KOPT-K1 (cell line): Measurements from ENCODE around the gene SWT1.

Experiments used
- H3K27ac ChIP-seq: fragments of 200-600 bp; sonication (generic); 2 replicates; pipeline ENCODE4 v1.5.1; 2016; ENCODE audit warnings: antibody characterized with exemption, mild to moderate bottlenecking, low read depth, low read length; ENCODE audit not compliant: poor library complexity, severe bottlenecking
- H3K36me3 ChIP-seq: fragments of 200-600 bp; sonication (generic); 2 replicates; pipeline ENCODE4 v1.5.1; 2017; ENCODE audit warnings: antibody characterized with exemption, mild to moderate bottlenecking, low read length, moderate library complexity; ENCODE audit not compliant: insufficient read depth
- H3K9me3 ChIP-seq: fragments of 200-600 bp; sonication (generic); 2 replicates; pipeline ENCODE4 v1.5.1; 2017; ENCODE audit warnings: antibody characterized with exemption, low read length, mild to moderate bottlenecking; ENCODE audit not compliant: insufficient read depth, poor library complexity, severe bottlenecking

Gene SWT1

GRCh38 chr1:185322636-185323035 lies 165.7 kb downstream of the SWT1 start:
- no peak overlapping the region for H3K27ac ChIP-seq
- no peaks in the 10 kb centered on the region for H3K36me3 ChIP-seq
- no peaks in the 10 kb centered on the region for H3K9me3 ChIP-seq

- Histone ChIP-seq H3K9me3 (no peaks in the 10 kb centered on the region), H3K27ac (no peak overlapping the region), H3K36me3 (no peaks in the 10 kb centered on the region)
These were observed 167.2 kb downstream of the SWT1 start for GRCh38 chr1:185324118-185324517.

GRCh38 chr1:185325413-185325812 lies 168.4 kb downstream of the SWT1 start:
- no peak overlapping the region for H3K27ac ChIP-seq
- no peaks in the 10 kb centered on the region for H3K36me3 ChIP-seq
- no peaks in the 10 kb centered on the region for H3K9me3 ChIP-seq

- no peaks in the 10 kb centered on the region for H3K36me3 ChIP-seq
- no peaks in the 10 kb centered on the region for H3K9me3 ChIP-seq
- no peak overlapping the region for H3K27ac ChIP-seq
These were observed 171.3 kb downstream of the SWT1 start for GRCh38 chr1:185328255-185328654.

GRCh38 chr1:185334182-185334581 lies 177.2 kb downstream of the SWT1 start:
- no peaks in the 10 kb centered on the region for H3K36me3 ChIP-seq
- H3K9me3 ChIP-seq: no peaks in the 10 kb centered on the region
- no peak overlapping the region for H3K27ac ChIP-seq

GRCh38 chr1:185337246-185337645 lies 180.3 kb downstream of the SWT1 start:
- no peaks in the 10 kb centered on the region for H3K9me3 ChIP-seq
- no peak overlapping the region for H3K27ac ChIP-seq

GRCh38 chr1:185338719-185339622 lies 182.0 kb downstream of the SWT1 start:
- no peaks in the 10 kb centered on the region for H3K36me3 ChIP-seq
- peak overlapping the region; percentile 44 for H3K27ac ChIP-seq
- no peaks in the 10 kb centered on the region for H3K9me3 ChIP-seq

More at GRCh38 chr1:185337246-185337645, 180.3 kb downstream of the SWT1 start:
- H3K36me3 ChIP-seq: no peaks in the 10 kb centered on the region

GRCh38 chr1:185341196-185341781 lies 184.3 kb downstream of the SWT1 start:
- Histone ChIP-seq H3K36me3 (no peaks in the 10 kb centered on the region), H3K9me3 (no peaks in the 10 kb centered on the region), H3K27ac (no peak overlapping the region)
